Mesenchymal stem cell (in vitro differentiated cells and primary cell): ENCODE data around the gene PLD1.

Experiments used
- DNase-seq: peaks from one replicate; pipeline ENCODE4 v3.0.0-alpha.2; 2013
- H2AFZ ChIP-seq: one replicate; pipeline ENCODE4 v1.6.1; 2013; ENCODE audit warnings: low read depth, mild to moderate bottlenecking, control low read depth, inconsistent platforms, low read length, moderate library complexity
- H2AK5ac ChIP-seq: 2 replicates; pipeline ENCODE4 v1.6.1; 2013; ENCODE audit warnings: low read length, moderate library complexity, mild to moderate bottlenecking, inconsistent platforms; ENCODE audit not compliant: severe bottlenecking
- H2BK120ac ChIP-seq: one replicate; pipeline ENCODE4 v1.6.1; 2013; ENCODE audit warnings: low read depth, mild to moderate bottlenecking, inconsistent platforms, low read length, moderate library complexity
- H2BK12ac ChIP-seq, 2 experiments: one replicate each; pipeline ENCODE4 v1.6.1; 2013; ENCODE audit warnings: inconsistent platforms in 2 of 2, low read length in 2 of 2, mild to moderate bottlenecking in 2 of 2, moderate library complexity in 2 of 2, control low read depth in 1 of 2
- H2BK15ac ChIP-seq: one replicate; pipeline ENCODE4 v1.6.1; 2013; ENCODE audit warnings: mild to moderate bottlenecking, low read depth, inconsistent platforms; ENCODE audit not compliant: poor library complexity, severe bottlenecking
- H2BK5ac ChIP-seq: 2 replicates; pipeline ENCODE4 v1.6.1; 2013; ENCODE audit warnings: low read depth, mild to moderate bottlenecking, low read length, control low read depth, inconsistent platforms; ENCODE audit not compliant: poor library complexity, severe bottlenecking
- H3K14ac ChIP-seq, 2 experiments: one replicate each; pipeline ENCODE4 v1.6.1; 2013; ENCODE audit warnings: inconsistent platforms in 2 of 2, low read length in 2 of 2, control low read depth in 1 of 2, mild to moderate bottlenecking in 1 of 2, moderate library complexity in 1 of 2
- H3K18ac ChIP-seq, 2 experiments: one replicate each; pipeline ENCODE4 v1.6.1; 2013; ENCODE audit warnings: inconsistent platforms in 2 of 2, low read length in 2 of 2, control low read depth in 1 of 2, low read depth in 1 of 2, mild to moderate bottlenecking in 1 of 2
- H3K23ac ChIP-seq, 2 experiments: one replicate each; pipeline ENCODE4 v1.6.1; 2013; ENCODE audit warnings: inconsistent platforms in 2 of 2, low read length in 2 of 2, mild to moderate bottlenecking in 2 of 2, moderate library complexity in 2 of 2, control low read depth in 1 of 2
- H3K27ac ChIP-seq: 2 replicates; pipeline ENCODE4 v1.5.1; 2013; ENCODE audit warnings: mild to moderate bottlenecking, moderate library complexity, low read length, control low read depth, inconsistent platforms; ENCODE audit not compliant: poor library complexity, severe bottlenecking
- H3K27me3 ChIP-seq, 2 experiments: 2 replicates each; pipeline versions ENCODE4 v1.6.1 to v1.7.0; 2013; ENCODE audit warnings: low read length in 2 of 2, mild to moderate bottlenecking in 2 of 2, moderate library complexity in 2 of 2, control low read depth in 1 of 2, inconsistent platforms in 1 of 2; ENCODE audit not compliant: control insufficient read depth in 1 of 2, insufficient read depth in 1 of 2
- H3K36me3 ChIP-seq, 2 experiments: 2 replicates each; pipeline versions ENCODE4 v1.6.1 to v1.7.0; 2013; ENCODE audit warnings: low read length in 2 of 2, control low read depth in 1 of 2, inconsistent platforms in 1 of 2, low read depth in 1 of 2, mild to moderate bottlenecking in 1 of 2; ENCODE audit not compliant: insufficient read depth in 2 of 2, control insufficient read depth in 1 of 2
- H3K4ac ChIP-seq, 2 experiments: one replicate each; pipeline ENCODE4 v1.6.1; 2013; ENCODE audit warnings: inconsistent platforms in 2 of 2, low read length in 2 of 2, mild to moderate bottlenecking in 2 of 2, moderate library complexity in 2 of 2, control low read depth in 1 of 2, low read depth in 1 of 2
- H3K4me1 ChIP-seq: 2 replicates; pipeline ENCODE4 v1.6.1; 2013; ENCODE audit warnings: low read depth, low read length, control low read depth; ENCODE audit not compliant: control insufficient read depth, insufficient read depth
- H3K4me2 ChIP-seq: 2 replicates; pipeline ENCODE4 v1.6.1; 2013; ENCODE audit warnings: low read length, mild to moderate bottlenecking, inconsistent platforms; ENCODE audit not compliant: poor library complexity, severe bottlenecking
- H3K4me3 ChIP-seq, 2 experiments: 2 replicates each; pipeline versions ENCODE4 v1.5.1 to v1.7.0; 2013; ENCODE audit warnings: low read length in 2 of 2, mild to moderate bottlenecking in 2 of 2, control low read depth in 1 of 2, low read depth in 1 of 2; ENCODE audit not compliant: insufficient read depth in 1 of 2
- H3K79me1 ChIP-seq: replicated peaks from 2 replicates; pipeline ENCODE4 v1.6.1; 2013; ENCODE audit warnings: mild to moderate bottlenecking, control low read depth, low read length, inconsistent platforms; ENCODE audit not compliant: poor library complexity, severe bottlenecking
- H3K9ac ChIP-seq: 2 replicates; pipeline ENCODE4 v1.7.0; 2013; ENCODE audit warnings: mild to moderate bottlenecking, low read length, moderate library complexity
- H3K9me3 ChIP-seq: 2 replicates; pipeline ENCODE4 v1.7.0; 2013; ENCODE audit warnings: mild to moderate bottlenecking, low read length; ENCODE audit not compliant: control insufficient read depth
- H4K8ac ChIP-seq: one replicate; pipeline ENCODE4 v1.6.1; 2013; ENCODE audit warnings: inconsistent platforms, mild to moderate bottlenecking, low read length, moderate library complexity
- H4K91ac ChIP-seq: one replicate; pipeline ENCODE4 v1.6.1; 2013; ENCODE audit warnings: mild to moderate bottlenecking, low read length, inconsistent platforms
- WGBS: methylation state at CpG from one replicate; pipeline ENCODE4 v1.1.7; 2013; ENCODE audit warnings: mixed read lengths; 5-methylcytosine and 5-hydroxymethylcytosine counted together

PLD1 gene

GRCh38 chr3:171676601-171677175 lies 133.6 kb downstream of the PLD1 start:
- Histone ChIP-seq H2AK5ac (no peak overlapping the region), H2AFZ (no peak overlapping the region), H3K14ac (no peak overlapping the region), H2BK120ac (no peak overlapping the region), H3K4me1 (no peaks in the 10 kb centered on the region), H3K79me1 (peaks cover 1% of the 10 kb centered on the region), H3K18ac (no peak overlapping the region), H4K8ac (no peak overlapping the region), H2BK5ac (no peak overlapping the region), H3K4me2 (no peak overlapping the region), H3K23ac (no peak overlapping the region), H3K4me3 (no peak overlapping the region), H3K27ac (no peak overlapping the region), H3K9me3 (no peaks in the 10 kb centered on the region), H2BK15ac (no peak overlapping the region), H4K91ac (no peak overlapping the region), H3K27me3 (no peaks in the 10 kb centered on the region), H3K9ac (no peak overlapping the region), H3K36me3 (peaks cover 8 to 10% of the 10 kb centered on the region in 2 experiments), H3K4ac (no peak overlapping the region), H2BK12ac (no peak overlapping the region)
- over 99% methylated on average over 9 of the region's 10 CpGs for WGBS
- no peak for DNase-seq

GRCh38 chr3:171673951-171674350 lies 136.3 kb downstream of the PLD1 start:
- H2BK120ac ChIP-seq: no peak overlapping the region
- no peak for DNase-seq
- no peak overlapping the region for H3K18ac ChIP-seq
- H4K91ac ChIP-seq: no peak overlapping the region
- no peaks in the 10 kb centered on the region for H3K4me1 ChIP-seq
- H3K9ac ChIP-seq: no peak overlapping the region
- WGBS: 80% methylated on average over 1 of the region's 1 CpG
- H2AK5ac ChIP-seq: no peak overlapping the region
- no peaks in the 10 kb centered on the region for H3K79me1 ChIP-seq
- no peak overlapping the region for H4K8ac ChIP-seq
- no peak overlapping the region for H3K4ac ChIP-seq
- H3K23ac ChIP-seq: no peak overlapping the region
- H3K9me3 ChIP-seq: no peaks in the 10 kb centered on the region
- no peak overlapping the region for H3K14ac ChIP-seq
- no peak overlapping the region for H3K4me3 ChIP-seq
- no peak overlapping the region for H3K4me2 ChIP-seq
- no peak overlapping the region for H2AFZ ChIP-seq
- peaks cover 9 to 10% of the 10 kb centered on the region in 2 experiments for H3K36me3 ChIP-seq
- H2BK15ac ChIP-seq: no peak overlapping the region
- H3K27ac ChIP-seq: no peak overlapping the region
- no peaks in the 10 kb centered on the region for H3K27me3 ChIP-seq
- no peak overlapping the region for H2BK12ac ChIP-seq
- H2BK5ac ChIP-seq: no peak overlapping the region

GRCh38 chr3:171672538-171672937 lies 137.7 kb downstream of the PLD1 start:
- 100% methylated on average over 5 of the region's 5 CpGs for WGBS
- Histone ChIP-seq H3K9ac (no peak overlapping the region), H3K4me3 (no peak overlapping the region), H3K9me3 (no peaks in the 10 kb centered on the region), H3K4me2 (no peak overlapping the region), H3K36me3 (peaks cover 12 to 13% of the 10 kb centered on the region in 2 experiments), H3K4ac (no peak overlapping the region), H3K4me1 (no peaks in the 10 kb centered on the region), H4K91ac (no peak overlapping the region), H3K14ac (no peak overlapping the region), H3K79me1 (no peaks in the 10 kb centered on the region), H2BK5ac (no peak overlapping the region), H2BK12ac (no peak overlapping the region), H2BK15ac (no peak overlapping the region), H4K8ac (no peak overlapping the region), H3K27me3 (no peaks in the 10 kb centered on the region), H3K23ac (no peak overlapping the region), H3K18ac (no peak overlapping the region), H2AK5ac (no peak overlapping the region), H3K27ac (no peak overlapping the region), H2AFZ (no peak overlapping the region), H2BK120ac (no peak overlapping the region)
- no peak for DNase-seq

GRCh38 chr3:171672124-171672523 lies 138.2 kb downstream of the PLD1 start:
- Histone ChIP-seq H3K9me3 (no peaks in the 10 kb centered on the region), H2BK5ac (no peak overlapping the region), H3K27ac (no peak overlapping the region), H2BK15ac (no peak overlapping the region), H3K4me3 (no peak overlapping the region), H3K79me1 (no peaks in the 10 kb centered on the region), H4K91ac (no peak overlapping the region), H2BK12ac (no peak overlapping the region), H3K4me1 (no peaks in the 10 kb centered on the region), H3K9ac (no peak overlapping the region), H3K4ac (no peak overlapping the region), H2BK120ac (no peak overlapping the region), H3K27me3 (no peaks in the 10 kb centered on the region), H3K36me3 (peaks cover 12 to 13% of the 10 kb centered on the region in 2 experiments), H4K8ac (no peak overlapping the region), H3K23ac (no peak overlapping the region), H2AFZ (no peak overlapping the region), H3K4me2 (no peak overlapping the region), H3K14ac (no peak overlapping the region), H2AK5ac (no peak overlapping the region), H3K18ac (no peak overlapping the region)
- DNase-seq: no peak
- WGBS: 94% methylated on average over 3 of the region's 3 CpGs
